GM23338 (cell line): Measurements from ENCODE around the gene ZDHHC9. TPM values are rescaled to one million over a fixed set of nuclear protein-coding genes. Genes with fewer than 3 reads are reported as not detected.

Experiments
- ATAC-seq: fragments of 200-7000 bp; cut with Tn5 transposase; 3 replicates; pipeline ENCODE4 v1.9.1; 2020
- DNase-seq: peaks from one replicate; pipeline ENCODE4 v3.0.0-alpha.2; 2015; ENCODE audit warnings: low spot score
- H2AFZ ChIP-seq: fragments of 200-600 bp; sonication (generic); 2 replicates; pipeline ENCODE4 v1.8.0; 2016; ENCODE audit warnings: antibody characterized with exemption, mild to moderate bottlenecking, moderate library complexity
- H3F3A ChIP-seq: fragments of 200-600 bp; sonication (generic); replicated peaks from 2 replicates; pipeline ENCODE4 v1.8.0; 2017; ENCODE audit warnings: antibody characterized with exemption, mixed run types, low read depth
- H3K27ac ChIP-seq: fragments of 200-600 bp; sonication (generic); 2 replicates; pipeline ENCODE4 v1.6.1; 2016; ENCODE audit warnings: low read depth
- H3K27me3 ChIP-seq: fragments of 200-600 bp; sonication (generic); 2 replicates; pipeline ENCODE4 v1.8.0; 2016; ENCODE audit warnings: mild to moderate bottlenecking, mixed run types, moderate library complexity; ENCODE audit not compliant: insufficient read depth
- H3K36me3 ChIP-seq: fragments of 200-600 bp; sonication (generic); 2 replicates; pipeline ENCODE4 v1.8.0; 2016; ENCODE audit warnings: mild to moderate bottlenecking; ENCODE audit not compliant: insufficient read depth
- H3K4me1 ChIP-seq: fragments of 200-600 bp; sonication (generic); 2 replicates; pipeline ENCODE4 v1.8.0; 2016; ENCODE audit warnings: mild to moderate bottlenecking, moderate library complexity; ENCODE audit not compliant: insufficient read depth
- H3K4me2 ChIP-seq: fragments of 200-600 bp; sonication (generic); 2 replicates; pipeline ENCODE4 v1.7.1; 2017; ENCODE audit warnings: mixed run types
- H3K4me3 ChIP-seq: fragments of 200-600 bp; sonication (generic); 2 replicates; pipeline ENCODE4 v1.6.1; 2016; ENCODE audit warnings: mixed run types
- H3K79me2 ChIP-seq: fragments of 200-600 bp; sonication (generic); replicated peaks from 2 replicates; pipeline ENCODE4 v1.8.0; 2017; ENCODE audit warnings: mild to moderate bottlenecking; ENCODE audit not compliant: insufficient read depth
- H3K9me2 ChIP-seq: fragments of 200-600 bp; sonication (generic); 2 replicates; pipeline ENCODE4 v1.8.0; 2017; ENCODE audit not compliant: insufficient read depth
- H4K20me1 ChIP-seq: fragments of 200-600 bp; sonication (generic); replicated peaks from 2 replicates; pipeline ENCODE4 v1.8.0; 2017; ENCODE audit warnings: mild to moderate bottlenecking; ENCODE audit not compliant: insufficient read depth
- H3K27ac Mint-ChIP-seq: 2 replicates; pipeline ENCODE4 v1.8.0; 2020; ENCODE audit warnings: inconsistent platforms, mild to moderate bottlenecking, moderate library complexity, mixed read lengths
- H3K27me3 Mint-ChIP-seq: 3 replicates; pipeline ENCODE4 v1.8.0; 2022; ENCODE audit warnings: low read depth, mild to moderate bottlenecking, moderate library complexity, mixed read lengths, inconsistent platforms; ENCODE audit not compliant: insufficient read depth, poor library complexity
- H3K36me3 Mint-ChIP-seq: 3 replicates; pipeline ENCODE4 v1.8.0; 2021; ENCODE audit warnings: low read depth, mild to moderate bottlenecking, inconsistent platforms, moderate library complexity, mixed read lengths
- H3K4me1 Mint-ChIP-seq: 3 replicates; pipeline ENCODE4 v1.8.0; 2020; ENCODE audit warnings: mild to moderate bottlenecking, inconsistent platforms, mixed read lengths
- H3K4me3 Mint-ChIP-seq: 3 replicates; pipeline ENCODE4 v1.8.0; 2021; ENCODE audit warnings: moderate library complexity, mild to moderate bottlenecking, inconsistent platforms, mixed read lengths
- H3K9me3 Mint-ChIP-seq: 3 replicates; pipeline ENCODE4 v1.8.0; 2020; ENCODE audit warnings: moderate library complexity, mild to moderate bottlenecking, inconsistent platforms, mixed read lengths
- EZH2phosphoT487 ChIP-seq: fragments of 200-600 bp; sonication (generic); IDR thresholded peaks from one replicate; pipeline ENCODE4 v1.8.1; 2018; ENCODE audit warnings: antibody characterized with exemption; ENCODE audit not compliant: unreplicated experiment
- ZNF114 ChIP-seq: fragments of 250-450 bp; sonication (Bioruptor Pico); IDR thresholded peaks from 2 replicates; pipeline ENCODE4 v1.5.0; 2020; ENCODE audit warnings: mild to moderate bottlenecking, moderate library complexity
- ZNF331 ChIP-seq: fragments of 250-450 bp; sonication (Bioruptor Pico); IDR thresholded peaks from 2 replicates; pipeline ENCODE4 v1.5.0; 2020; ENCODE audit warnings: low read depth, mild to moderate bottlenecking, moderate library complexity
- polyA plus RNA-seq: library from polyadenylated mRNA; unstranded; fragments of >200 nt; fragmentation: Nextera tagmentation; extraction: Ambion mirVana; gene quantifications from 2 replicates; pipeline ENCODE4 v1.2.1, GENCODE V29; 2016
- total RNA-seq: library from RNA; depleted of rRNA; stranded (reverse); fragments of >200 nt; shearing (Covaris generic); gene quantifications from 2 replicates; pipeline ENCODE4 v1.2.3, GENCODE V29; 2014
- TF ChIP-seq, protein P1 (sequence below), 2 experiments: fragments of 200-600 bp in 1 of 2; sonication (generic) in 1 of 2; conservative IDR thresholded peaks; 2 replicates each; pipeline versions ENCODE4 v1.5.1 to v1.6.1; 2016 to 2017; ENCODE audit warnings: antibody characterized with exemption in 2 of 2, low read depth in 2 of 2, mild to moderate bottlenecking in 2 of 2, moderate library complexity in 1 of 2
- TF ChIP-seq, protein P2 (sequence below): IDR thresholded peaks from 2 replicates; pipeline ENCODE4 v1.6.1; 2016; ENCODE audit warnings: antibody characterized with exemption
- TF ChIP-seq, protein P3 (sequence below): fragments of 250-450 bp; sonication (Bioruptor Pico); IDR thresholded peaks from 2 replicates; pipeline ENCODE4 v1.5.0; 2020; ENCODE audit warnings: mild to moderate bottlenecking, moderate library complexity

Gene ZDHHC9
- total and polyA plus RNA-seq, 2 experiments from 2014 or later = 14.2 to 17.6 TPM

DNA sequence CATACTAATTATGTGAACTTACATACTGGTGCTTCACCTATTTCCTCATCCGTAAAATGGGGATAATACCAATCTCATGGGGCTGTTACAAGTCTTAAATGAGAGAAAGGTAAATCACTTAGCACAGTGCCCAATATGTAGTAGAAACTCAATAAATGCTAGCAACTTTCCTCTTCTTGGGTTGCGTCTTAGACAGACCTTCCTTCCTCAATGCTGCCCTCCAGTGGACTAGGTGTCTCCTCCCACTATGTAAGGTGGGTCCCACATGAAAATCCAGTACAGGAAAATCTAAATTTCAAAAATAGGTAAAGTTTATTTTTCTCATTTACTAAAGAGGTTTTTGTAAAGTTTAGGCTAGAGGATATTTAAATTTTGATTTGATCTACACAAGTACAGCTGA is 20.6 kb downstream of the ZDHHC9 start:
- DNase-seq = peak; percentile 63
- Mint-ChIP-seq H3K4me3 (no peak overlapping the region), H3K27me3 (no peaks in the 10 kb centered on the region), H3K36me3 (peaks cover 32% of the 10 kb centered on the region; the same call in 2 of the 3 replicates), H3K9me3 (no peaks in the 10 kb centered on the region), H3K4me1 (peaks cover 4% of the 10 kb centered on the region; the same call in 1 of the 3 replicates), H3K27ac (no peak overlapping the region)
- H2AFZ ChIP-seq = no peak overlapping the region
- no peaks in the 10 kb centered on the region for H3K27me3 ChIP-seq
- no peaks in the 10 kb centered on the region for H3K4me1 ChIP-seq
- H3K27ac ChIP-seq = no peak overlapping the region
- H3K4me3 ChIP-seq = no peak overlapping the region
- H3F3A ChIP-seq = no peaks in the 10 kb centered on the region
- H4K20me1 ChIP-seq = no peaks in the 10 kb centered on the region
- H3K36me3 ChIP-seq = no peaks in the 10 kb centered on the region
- ATAC-seq = peak; percentile 54; the same call in 2 of the 3 replicates
- H3K9me2 ChIP-seq = no peaks in the 10 kb centered on the region
- H3K4me2 ChIP-seq = no peak overlapping the region
- TF ChIP-seq, protein P1, sequence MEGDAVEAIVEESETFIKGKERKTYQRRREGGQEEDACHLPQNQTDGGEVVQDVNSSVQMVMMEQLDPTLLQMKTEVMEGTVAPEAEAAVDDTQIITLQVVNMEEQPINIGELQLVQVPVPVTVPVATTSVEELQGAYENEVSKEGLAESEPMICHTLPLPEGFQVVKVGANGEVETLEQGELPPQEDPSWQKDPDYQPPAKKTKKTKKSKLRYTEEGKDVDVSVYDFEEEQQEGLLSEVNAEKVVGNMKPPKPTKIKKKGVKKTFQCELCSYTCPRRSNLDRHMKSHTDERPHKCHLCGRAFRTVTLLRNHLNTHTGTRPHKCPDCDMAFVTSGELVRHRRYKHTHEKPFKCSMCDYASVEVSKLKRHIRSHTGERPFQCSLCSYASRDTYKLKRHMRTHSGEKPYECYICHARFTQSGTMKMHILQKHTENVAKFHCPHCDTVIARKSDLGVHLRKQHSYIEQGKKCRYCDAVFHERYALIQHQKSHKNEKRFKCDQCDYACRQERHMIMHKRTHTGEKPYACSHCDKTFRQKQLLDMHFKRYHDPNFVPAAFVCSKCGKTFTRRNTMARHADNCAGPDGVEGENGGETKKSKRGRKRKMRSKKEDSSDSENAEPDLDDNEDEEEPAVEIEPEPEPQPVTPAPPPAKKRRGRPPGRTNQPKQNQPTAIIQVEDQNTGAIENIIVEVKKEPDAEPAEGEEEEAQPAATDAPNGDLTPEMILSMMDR (conservative IDR thresholded peaks at IDR 0.05; ENCODE audit: low read depth in 2 of 2) = peak; percentile 49 to 65
- TF ChIP-seq, protein P2, sequence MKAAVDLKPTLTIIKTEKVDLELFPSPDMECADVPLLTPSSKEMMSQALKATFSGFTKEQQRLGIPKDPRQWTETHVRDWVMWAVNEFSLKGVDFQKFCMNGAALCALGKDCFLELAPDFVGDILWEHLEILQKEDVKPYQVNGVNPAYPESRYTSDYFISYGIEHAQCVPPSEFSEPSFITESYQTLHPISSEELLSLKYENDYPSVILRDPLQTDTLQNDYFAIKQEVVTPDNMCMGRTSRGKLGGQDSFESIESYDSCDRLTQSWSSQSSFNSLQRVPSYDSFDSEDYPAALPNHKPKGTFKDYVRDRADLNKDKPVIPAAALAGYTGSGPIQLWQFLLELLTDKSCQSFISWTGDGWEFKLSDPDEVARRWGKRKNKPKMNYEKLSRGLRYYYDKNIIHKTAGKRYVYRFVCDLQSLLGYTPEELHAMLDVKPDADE = no peak
- no peaks in the 10 kb centered on the region for H3K79me2 ChIP-seq

DNA sequence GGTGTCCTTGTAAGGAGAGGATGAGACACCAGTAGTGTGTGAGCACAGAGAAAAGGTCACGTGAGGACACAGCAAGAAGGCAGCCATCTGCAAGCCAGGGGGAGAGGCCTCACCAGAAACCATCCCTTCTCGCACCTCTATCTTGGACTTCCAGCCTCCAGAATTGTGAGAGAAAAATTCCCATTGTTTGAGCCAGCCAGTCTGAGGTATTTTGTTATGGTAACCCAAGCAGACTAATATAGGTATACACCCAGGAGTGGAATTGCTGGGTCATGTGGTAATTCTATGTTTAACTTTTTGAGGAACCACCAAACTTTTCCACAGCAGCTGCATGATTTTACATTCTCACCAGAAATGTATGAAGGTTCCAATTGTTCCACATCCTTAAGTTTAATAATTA is 25.6 kb downstream of the ZDHHC9 start:
- H3K36me3 Mint-ChIP-seq = peaks cover 26% of the 10 kb centered on the region

More for the DNA sequence above, 25.6 kb downstream of the ZDHHC9 start:
- no peaks in the 10 kb centered on the region for H4K20me1 ChIP-seq
- no peaks in the 10 kb centered on the region for H3F3A ChIP-seq
- Mint-ChIP-seq H3K4me3 (no peak overlapping the region), H3K4me1 (no peaks in the 10 kb centered on the region), H3K27ac (no peak overlapping the region), H3K27me3 (no peaks in the 10 kb centered on the region), H3K9me3 (no peaks in the 10 kb centered on the region)
- no peak for DNase-seq
- H3K27me3 ChIP-seq = no peaks in the 10 kb centered on the region
- H3K36me3 ChIP-seq = no peaks in the 10 kb centered on the region
- H3K4me3 ChIP-seq = no peak overlapping the region
- no peak overlapping the region for H3K27ac ChIP-seq
- ATAC-seq = no peak
- no peak for TF ChIP-seq ZNF331 (CRISPR knock-in tag)
- no peak for TF ChIP-seq EZH2phosphoT487
- no peak for TF ChIP-seq ZNF114
- TF ChIP-seq, protein P2 = no peak
- TF ChIP-seq, protein P1 (conservative IDR thresholded peaks at IDR 0.05; ENCODE audit: low read depth in 2 of 2) = no peak
- TF ChIP-seq, protein P3, sequence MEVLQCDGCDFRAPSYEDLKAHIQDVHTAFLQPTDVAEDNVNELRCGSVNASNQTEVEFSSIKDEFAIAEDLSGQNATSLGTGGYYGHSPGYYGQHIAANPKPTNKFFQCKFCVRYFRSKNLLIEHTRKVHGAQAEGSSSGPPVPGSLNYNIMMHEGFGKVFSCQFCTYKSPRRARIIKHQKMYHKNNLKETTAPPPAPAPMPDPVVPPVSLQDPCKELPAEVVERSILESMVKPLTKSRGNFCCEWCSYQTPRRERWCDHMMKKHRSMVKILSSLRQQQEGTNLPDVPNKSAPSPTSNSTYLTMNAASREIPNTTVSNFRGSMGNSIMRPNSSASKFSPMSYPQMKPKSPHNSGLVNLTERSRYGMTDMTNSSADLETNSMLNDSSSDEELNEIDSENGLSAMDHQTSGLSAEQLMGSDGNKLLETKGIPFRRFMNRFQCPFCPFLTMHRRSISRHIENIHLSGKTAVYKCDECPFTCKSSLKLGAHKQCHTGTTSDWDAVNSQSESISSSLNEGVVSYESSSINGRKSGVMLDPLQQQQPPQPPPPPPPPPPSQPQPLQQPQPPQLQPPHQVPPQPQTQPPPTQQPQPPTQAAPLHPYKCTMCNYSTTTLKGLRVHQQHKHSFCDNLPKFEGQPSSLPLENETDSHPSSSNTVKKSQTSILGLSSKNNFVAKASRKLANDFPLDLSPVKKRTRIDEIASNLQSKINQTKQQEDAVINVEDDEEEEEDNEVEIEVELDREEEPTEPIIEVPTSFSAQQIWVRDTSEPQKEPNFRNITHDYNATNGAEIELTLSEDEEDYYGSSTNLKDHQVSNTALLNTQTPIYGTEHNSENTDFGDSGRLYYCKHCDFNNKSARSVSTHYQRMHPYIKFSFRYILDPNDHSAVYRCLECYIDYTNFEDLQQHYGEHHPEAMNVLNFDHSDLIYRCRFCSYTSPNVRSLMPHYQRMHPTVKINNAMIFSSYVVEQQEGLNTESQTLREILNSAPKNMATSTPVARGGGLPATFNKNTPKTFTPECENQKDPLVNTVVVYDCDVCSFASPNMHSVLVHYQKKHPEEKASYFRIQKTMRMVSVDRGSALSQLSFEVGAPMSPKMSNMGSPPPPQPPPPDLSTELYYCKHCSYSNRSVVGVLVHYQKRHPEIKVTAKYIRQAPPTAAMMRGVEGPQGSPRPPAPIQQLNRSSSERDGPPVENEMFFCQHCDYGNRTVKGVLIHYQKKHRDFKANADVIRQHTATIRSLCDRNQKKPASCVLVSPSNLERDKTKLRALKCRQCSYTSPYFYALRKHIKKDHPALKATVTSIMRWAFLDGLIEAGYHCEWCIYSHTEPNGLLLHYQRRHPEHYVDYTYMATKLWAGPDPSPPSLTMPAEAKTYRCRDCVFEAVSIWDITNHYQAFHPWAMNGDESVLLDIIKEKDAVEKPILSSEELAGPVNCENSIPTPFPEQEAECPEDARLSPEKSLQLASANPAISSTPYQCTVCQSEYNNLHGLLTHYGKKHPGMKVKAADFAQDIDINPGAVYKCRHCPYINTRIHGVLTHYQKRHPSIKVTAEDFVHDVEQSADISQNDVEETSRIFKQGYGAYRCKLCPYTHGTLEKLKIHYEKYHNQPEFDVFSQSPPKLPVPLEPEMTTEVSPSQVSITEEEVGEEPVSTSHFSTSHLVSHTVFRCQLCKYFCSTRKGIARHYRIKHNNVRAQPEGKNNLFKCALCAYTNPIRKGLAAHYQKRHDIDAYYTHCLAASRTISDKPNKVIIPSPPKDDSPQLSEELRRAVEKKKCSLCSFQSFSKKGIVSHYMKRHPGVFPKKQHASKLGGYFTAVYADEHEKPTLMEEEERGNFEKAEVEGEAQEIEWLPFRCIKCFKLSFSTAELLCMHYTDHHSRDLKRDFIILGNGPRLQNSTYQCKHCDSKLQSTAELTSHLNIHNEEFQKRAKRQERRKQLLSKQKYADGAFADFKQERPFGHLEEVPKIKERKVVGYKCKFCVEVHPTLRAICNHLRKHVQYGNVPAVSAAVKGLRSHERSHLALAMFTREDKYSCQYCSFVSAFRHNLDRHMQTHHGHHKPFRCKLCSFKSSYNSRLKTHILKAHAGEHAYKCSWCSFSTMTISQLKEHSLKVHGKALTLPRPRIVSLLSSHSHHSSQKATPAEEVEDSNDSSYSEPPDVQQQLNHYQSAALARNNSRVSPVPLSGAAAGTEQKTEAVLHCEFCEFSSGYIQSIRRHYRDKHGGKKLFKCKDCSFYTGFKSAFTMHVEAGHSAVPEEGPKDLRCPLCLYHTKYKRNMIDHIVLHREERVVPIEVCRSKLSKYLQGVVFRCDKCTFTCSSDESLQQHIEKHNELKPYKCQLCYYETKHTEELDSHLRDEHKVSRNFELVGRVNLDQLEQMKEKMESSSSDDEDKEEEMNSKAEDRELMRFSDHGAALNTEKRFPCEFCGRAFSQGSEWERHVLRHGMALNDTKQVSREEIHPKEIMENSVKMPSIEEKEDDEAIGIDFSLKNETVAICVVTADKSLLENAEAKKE (CRISPR knock-in tag) = no peak
- no peaks in the 10 kb centered on the region for H3K79me2 ChIP-seq
- H3K9me2 ChIP-seq = no peaks in the 10 kb centered on the region
- no peaks in the 10 kb centered on the region for H3K4me1 ChIP-seq
- no peak overlapping the region for H2AFZ ChIP-seq
- no peak overlapping the region for H3K4me2 ChIP-seq
